Panc1 (cell line): ENCODE measurements around the gene CRCP.
"Not testable (repeated sequence)": the region's sequence is repeated elsewhere in the genome, so short reads cannot be mapped to it uniquely, and the experiment has no call there.

Experiments used
- CTCF ChIP-seq: fragments of 450-650 bp; IDR thresholded peaks from 2 replicates; pipeline ENCODE4 v1.5.1; 2017; ENCODE audit warnings: mild to moderate bottlenecking
- POLR2AphosphoS5 ChIP-seq: IDR thresholded peaks from 2 replicates; pipeline ENCODE4 v1.6.1; 2012; ENCODE audit warnings: mild to moderate bottlenecking, low read depth, low read length, moderate library complexity
- REST ChIP-seq, 2 experiments: IDR thresholded peaks; 2 replicates each; pipeline ENCODE4 v1.6.1; 2011 to 2012; ENCODE audit warnings: low read depth in 2 of 2, control low read depth in 1 of 2, low read length in 1 of 2, mild to moderate bottlenecking in 1 of 2, moderate library complexity in 1 of 2; ENCODE audit not compliant: insufficient read depth in 1 of 2
- SIN3A ChIP-seq: IDR thresholded peaks from 2 replicates; pipeline ENCODE4 v1.6.1; 2012; ENCODE audit warnings: low read depth, mild to moderate bottlenecking, low read length, moderate library complexity, borderline replicate concordance; ENCODE audit not compliant: insufficient read depth

GRCh38 chr7:66116680-66117420 is 2.2 kb downstream of the CRCP start:
- not testable (repeated sequence) for TF ChIP-seq CTCF; REST (IDR thresholded peaks at IDR 0.05; ENCODE audit: insufficient read depth in 1 of 2, low read depth in 2 of 2, low read length in 1 of 2); POLR2AphosphoS5; SIN3A
